SJSA1 (cell line): ENCODE data around the gene PSMD6. TPM values are rescaled to one million over a fixed set of nuclear protein-coding genes. Genes with fewer than 3 reads are reported as not detected.
A peak's percentile ranks its signal among the peaks of the same experiment; 100 is the strongest.

ENCODE experiments used
- DNase-seq, 2 experiments: peaks; one replicate each; pipeline ENCODE4 v3.0.0-alpha.2; 2015 to 2020; ENCODE audit warnings: low spot score in 2 of 2, low read depth in 1 of 2
- H3K27ac ChIP-seq: fragments of 250-450 bp; sonication (Bioruptor Pico); 2 replicates; pipeline ENCODE4 v1.5.1; 2020; ENCODE audit warnings: mild to moderate bottlenecking, moderate library complexity
- H3K27me3 ChIP-seq: fragments of 250-450 bp; sonication (Bioruptor Pico); replicated peaks from 2 replicates; pipeline ENCODE4 v1.5.1; 2020; ENCODE audit warnings: mild to moderate bottlenecking, moderate library complexity
- H3K36me3 ChIP-seq: fragments of 250-450 bp; sonication (Bioruptor Pico); 2 replicates; pipeline ENCODE4 v1.5.1; 2020; ENCODE audit warnings: mild to moderate bottlenecking
- H3K4me1 ChIP-seq: fragments of 250-450 bp; sonication (Bioruptor Pico); replicated peaks from 2 replicates; pipeline ENCODE4 v1.6.1; 2021; ENCODE audit warnings: mild to moderate bottlenecking
- H3K4me3 ChIP-seq: fragments of 250-450 bp; sonication (Bioruptor Pico); 2 replicates; pipeline ENCODE4 v1.5.1; 2020; ENCODE audit warnings: mild to moderate bottlenecking
- H3K9me3 ChIP-seq: fragments of 250-450 bp; sonication (Bioruptor Pico); replicated peaks from 2 replicates; pipeline ENCODE4 v1.5.1; 2020; ENCODE audit warnings: mild to moderate bottlenecking
- total RNA-seq: library from RNA; depleted of rRNA; stranded (reverse); fragments of >200 nt; shearing (Covaris generic); gene quantifications from 2 replicates; pipeline ENCODE4 v1.2.3, GENCODE V29; 2014

The PSMD6 gene
- total RNA-seq, 1 experiment from 2014 or later, result 135 TPM

DNA sequence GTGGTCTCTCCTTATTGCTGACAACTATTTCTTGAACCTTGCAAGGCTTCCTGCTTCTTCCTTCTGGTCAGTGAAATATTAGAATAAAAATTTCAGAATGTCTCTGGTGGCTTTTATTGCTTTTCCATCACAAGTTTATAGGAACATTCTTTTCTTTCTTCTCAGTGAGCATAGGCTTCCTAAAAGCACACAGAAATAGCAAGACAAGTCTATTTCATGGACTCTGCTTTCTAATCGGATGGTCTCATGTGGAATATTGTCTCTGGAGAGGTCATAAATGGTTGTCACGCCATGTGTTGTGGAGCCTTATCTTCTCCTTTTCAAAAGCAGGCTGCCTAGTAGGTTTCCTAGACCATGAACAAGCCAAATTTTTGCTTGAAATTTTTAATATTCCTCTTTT is 9.8 kb upstream of the PSMD6 start:
- Histone ChIP-seq H3K4me1 (peaks cover 15% of the 10 kb centered on the region), H3K27me3 (no peaks in the 10 kb centered on the region), H3K9me3 (peaks cover 6% of the 10 kb centered on the region; the same call in 1 of the 2 replicates), H3K27ac (no peak overlapping the region), H3K4me3 (no peak overlapping the region), H3K36me3 (no peaks in the 10 kb centered on the region)
- DNase-seq, result no peak

DNA sequence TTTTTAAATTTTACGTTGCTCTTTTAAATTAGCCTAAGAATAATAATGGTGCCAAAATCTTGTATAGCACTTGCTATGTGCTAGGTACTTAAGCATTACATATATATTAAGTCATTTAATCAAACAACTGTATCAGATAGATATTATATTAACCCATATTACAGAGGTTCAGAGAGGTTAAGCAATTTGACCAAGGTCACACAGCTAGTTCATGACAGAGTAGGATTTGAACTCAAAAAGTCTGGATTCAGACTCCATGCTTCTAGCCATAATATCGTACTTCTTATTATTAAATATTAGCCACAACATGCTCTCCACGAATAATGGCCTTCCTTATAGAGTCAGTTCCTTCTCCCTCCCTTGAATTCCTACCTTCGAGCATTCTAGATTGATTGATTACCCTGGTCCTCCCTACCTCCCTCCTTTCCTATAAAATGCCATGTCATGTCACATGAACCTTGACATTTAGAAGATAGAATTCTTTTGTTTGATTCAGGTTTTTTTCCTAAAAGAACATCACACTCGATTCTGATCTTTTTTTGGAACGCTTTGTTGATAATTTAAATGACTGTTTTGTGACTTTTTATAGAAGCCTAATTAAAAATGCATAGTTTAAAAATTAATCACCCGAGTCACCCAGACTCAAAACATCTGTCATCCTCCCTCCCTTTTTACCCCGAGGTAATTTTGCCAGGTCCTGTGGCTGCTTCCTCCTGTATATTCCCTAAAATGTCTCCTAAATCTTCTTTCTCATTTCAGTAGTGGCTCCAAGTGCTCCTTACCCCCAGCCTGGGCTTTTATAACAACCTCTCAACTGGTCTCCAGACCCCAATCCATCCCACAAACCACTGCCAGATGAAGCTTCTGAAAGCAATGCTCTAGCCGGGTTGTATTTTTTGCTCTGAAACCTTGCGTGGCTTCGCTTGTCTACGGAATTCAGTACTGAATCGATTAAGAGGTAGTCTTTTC is 8.5 kb upstream of the PSMD6 start:
- H3K9me3 ChIP-seq, result peaks cover 6% of the 10 kb centered on the region; the same call in 1 of the 2 replicates
- peaks cover 15% of the 10 kb centered on the region for H3K4me1 ChIP-seq
- no peak for DNase-seq
- H3K36me3 ChIP-seq, result no peaks in the 10 kb centered on the region
- H3K4me3 ChIP-seq, result no peak overlapping the region
- no peaks in the 10 kb centered on the region for H3K27me3 ChIP-seq
- H3K27ac ChIP-seq, result no peak overlapping the region

DNA sequence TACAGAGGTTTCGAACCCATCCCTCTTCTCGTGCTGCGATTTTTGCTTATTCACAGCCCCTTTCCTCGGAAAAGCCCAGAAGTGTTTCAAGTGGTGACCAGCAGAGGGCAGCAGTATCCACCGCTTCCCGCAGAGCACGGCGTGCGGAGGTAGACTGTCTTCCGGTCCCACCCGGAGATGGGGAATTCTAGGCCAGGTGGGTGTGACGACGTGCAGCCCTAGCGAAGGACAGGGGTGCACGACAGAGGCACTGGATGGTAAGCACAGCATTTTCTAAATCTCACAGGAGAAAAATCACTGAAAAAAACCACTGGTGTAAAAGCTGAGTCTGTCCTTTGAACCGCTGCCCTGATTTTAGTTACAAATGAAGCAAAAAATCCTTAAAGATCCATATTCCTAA is 7.4 kb upstream of the PSMD6 start:
- DNase-seq, result peak; percentile 67 to 69
- Histone ChIP-seq H3K36me3 (no peaks in the 10 kb centered on the region), H3K27me3 (no peaks in the 10 kb centered on the region), H3K4me3 (no peak overlapping the region), H3K9me3 (peaks cover 6% of the 10 kb centered on the region; the same call in 1 of the 2 replicates), H3K27ac (no peak overlapping the region; the same call in 1 of the 2 replicates), H3K4me1 (peaks cover 15% of the 10 kb centered on the region)

DNA sequence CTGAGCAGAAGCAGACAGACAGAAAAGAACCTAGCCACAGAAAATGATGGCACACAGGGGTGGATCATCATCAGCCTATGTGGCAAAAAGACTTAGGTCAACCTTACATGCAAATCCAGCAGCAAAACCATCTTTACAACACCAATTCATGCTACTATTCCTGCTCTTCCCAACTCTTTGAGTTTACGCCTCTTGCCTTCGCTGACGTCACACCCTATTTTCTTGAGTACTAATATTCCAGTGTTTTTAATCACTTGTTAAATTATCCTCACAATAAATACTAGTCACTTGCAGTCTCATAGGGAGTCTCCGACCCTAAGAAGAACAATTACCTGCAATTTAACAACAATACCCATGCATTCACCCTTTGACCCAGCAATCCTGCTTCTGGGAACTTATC is 6.0 kb upstream of the PSMD6 start:
- Histone ChIP-seq H3K36me3 (no peaks in the 10 kb centered on the region), H3K27ac (no peak overlapping the region), H3K4me1 (peaks cover 15% of the 10 kb centered on the region), H3K4me3 (no peak overlapping the region), H3K9me3 (peaks cover 3% of the 10 kb centered on the region; the same call in 1 of the 2 replicates), H3K27me3 (no peaks in the 10 kb centered on the region)
- DNase-seq, result no peak

DNA sequence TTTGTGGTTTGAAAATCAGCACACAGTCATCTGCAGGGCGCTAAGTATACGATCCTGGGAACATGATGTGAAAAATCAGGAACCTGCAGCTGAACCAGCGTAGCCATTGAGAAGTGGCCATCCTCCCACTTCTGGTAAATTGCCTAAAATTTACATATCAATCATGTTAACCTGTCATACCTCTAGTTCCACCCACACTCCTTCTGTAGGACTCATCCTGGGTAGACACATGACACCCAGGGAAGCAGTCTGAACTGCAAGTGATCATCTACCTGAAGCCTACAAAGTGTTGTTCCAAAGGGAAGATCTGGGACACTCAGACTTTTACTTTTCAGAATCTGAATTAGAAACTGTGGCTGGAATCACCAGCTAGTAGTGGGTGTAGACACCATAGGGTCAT is 5.5 kb upstream of the PSMD6 start:
- H3K27ac ChIP-seq, result no peak overlapping the region
- H3K36me3 ChIP-seq, result no peaks in the 10 kb centered on the region
- H3K27me3 ChIP-seq, result no peaks in the 10 kb centered on the region
- H3K9me3 ChIP-seq, result no peaks in the 10 kb centered on the region; the same call in 1 of the 2 replicates
- no peak overlapping the region for H3K4me3 ChIP-seq
- no peak for DNase-seq
- peaks cover 18% of the 10 kb centered on the region for H3K4me1 ChIP-seq

DNA sequence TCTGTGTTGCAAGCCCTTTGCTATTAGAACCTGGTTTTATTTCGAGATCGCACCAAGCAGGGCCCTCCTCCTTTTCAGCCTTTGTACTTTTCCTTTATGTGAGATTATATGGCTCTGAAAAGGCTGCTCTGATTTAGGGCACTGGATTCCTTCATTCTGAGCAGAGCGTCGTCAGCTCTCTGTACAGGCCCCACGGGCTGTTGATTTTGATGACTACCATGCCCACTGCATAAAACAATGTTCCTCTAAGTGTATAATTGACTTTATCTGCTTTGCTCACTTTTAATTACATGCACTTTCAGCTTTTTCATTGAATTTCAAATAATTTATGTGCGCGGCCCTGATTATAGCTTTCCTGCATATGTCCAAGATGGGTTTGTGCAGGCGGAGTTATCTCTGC is 4.4 kb upstream of the PSMD6 start:
- Histone ChIP-seq H3K27me3 (no peaks in the 10 kb centered on the region), H3K27ac (no peak overlapping the region), H3K4me3 (no peak overlapping the region), H3K9me3 (no peaks in the 10 kb centered on the region), H3K36me3 (peaks cover 6% of the 10 kb centered on the region; the same call in 1 of the 2 replicates), H3K4me1 (peaks cover 22% of the 10 kb centered on the region)
- no peak for DNase-seq

DNA sequence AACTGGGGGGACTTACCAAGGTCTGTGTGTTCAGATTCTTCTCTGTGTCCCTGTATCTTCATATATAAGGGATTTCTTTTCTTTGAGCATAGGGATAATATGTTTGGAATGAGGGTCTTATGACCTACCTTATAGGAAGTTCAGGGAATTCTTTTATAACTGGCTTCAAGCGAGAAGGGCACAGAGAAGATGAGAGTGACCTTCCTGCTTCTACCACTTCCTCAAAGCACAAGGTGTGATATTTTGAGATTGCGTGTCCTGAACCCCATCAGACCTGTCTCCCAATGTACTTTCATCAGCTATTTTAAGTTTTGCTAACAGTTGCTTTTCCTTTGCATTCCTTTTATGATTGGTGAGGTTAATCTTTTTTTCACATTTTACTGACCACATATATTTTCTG is 3.1 kb upstream of the PSMD6 start:
- DNase-seq, result no peak
- Histone ChIP-seq H3K36me3 (peaks cover 18% of the 10 kb centered on the region), H3K4me1 (peaks cover 13% of the 10 kb centered on the region), H3K27me3 (no peaks in the 10 kb centered on the region), H3K27ac (no peak overlapping the region), H3K4me3 (no peak overlapping the region), H3K9me3 (no peaks in the 10 kb centered on the region)

DNA sequence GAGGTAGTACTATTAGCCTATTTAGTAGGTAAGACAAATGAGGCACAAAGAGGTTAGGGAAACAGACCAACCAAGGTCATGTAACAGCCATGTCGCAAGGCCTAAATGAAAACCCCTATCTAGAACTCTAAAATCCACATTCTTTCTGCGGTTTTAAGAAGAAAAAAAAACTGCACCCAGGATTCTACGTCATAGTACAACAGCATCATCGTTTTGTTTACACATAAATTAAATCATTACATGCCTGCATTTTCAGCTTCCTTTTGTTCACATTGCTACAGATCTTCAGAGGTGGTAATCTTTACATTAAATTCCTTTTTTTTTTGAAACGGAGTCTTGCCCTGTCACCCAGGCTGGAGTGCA is 548 bp upstream of the PSMD6 start:
- peaks cover 43% of the 10 kb centered on the region for H3K36me3 ChIP-seq
- DNase-seq, result no peak
- H3K27me3 ChIP-seq, result no peaks in the 10 kb centered on the region
- H3K27ac ChIP-seq, result peak overlapping the region; percentile 68
- H3K4me1 ChIP-seq, result peaks cover 7% of the 10 kb centered on the region
- H3K9me3 ChIP-seq, result no peaks in the 10 kb centered on the region
- peak overlapping the region; percentile 83 for H3K4me3 ChIP-seq

DNA sequence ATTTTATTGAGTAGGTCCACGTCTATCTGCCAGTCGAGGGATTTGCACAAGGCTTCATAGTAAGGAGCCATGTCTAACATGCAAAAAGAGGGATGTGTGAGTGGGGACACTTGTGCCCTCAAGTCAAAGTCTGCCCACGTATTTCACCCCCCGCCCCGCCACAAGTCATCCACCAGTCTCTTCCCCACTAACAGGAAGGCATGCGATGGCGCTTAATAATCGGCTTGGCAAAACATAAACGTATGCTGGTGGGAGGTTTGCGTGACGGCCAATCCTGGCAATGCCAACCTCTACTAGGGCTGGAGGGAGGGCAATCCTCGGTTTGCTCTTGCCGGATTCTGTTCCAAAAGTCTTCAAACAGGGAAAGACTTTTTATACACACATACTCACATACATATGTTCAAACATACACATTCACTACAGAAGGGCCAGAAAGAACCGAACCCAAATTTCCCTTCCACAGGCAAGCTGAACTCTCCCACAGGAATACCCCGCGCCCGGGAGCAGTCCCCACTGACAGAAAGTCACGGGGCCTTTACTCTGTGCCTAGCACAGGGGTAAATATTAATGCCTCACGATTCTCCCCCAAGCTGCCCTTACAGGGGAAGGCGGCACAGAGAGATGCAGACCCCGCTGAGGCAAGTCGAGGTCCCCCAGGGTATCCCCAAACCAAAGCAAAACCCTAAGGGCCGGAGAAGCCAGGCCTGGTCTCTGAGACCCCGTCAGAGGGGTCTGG is 675 bp downstream of the PSMD6 start:
- H3K27ac ChIP-seq, result peak overlapping the region; percentile 68
- no peaks in the 10 kb centered on the region for H3K9me3 ChIP-seq
- DNase-seq, result no peak
- peak overlapping the region; percentile 83 for H3K4me3 ChIP-seq
- peaks cover 55% of the 10 kb centered on the region for H3K36me3 ChIP-seq
- no peaks in the 10 kb centered on the region for H3K27me3 ChIP-seq
- H3K4me1 ChIP-seq, result peaks cover 7% of the 10 kb centered on the region

DNA sequence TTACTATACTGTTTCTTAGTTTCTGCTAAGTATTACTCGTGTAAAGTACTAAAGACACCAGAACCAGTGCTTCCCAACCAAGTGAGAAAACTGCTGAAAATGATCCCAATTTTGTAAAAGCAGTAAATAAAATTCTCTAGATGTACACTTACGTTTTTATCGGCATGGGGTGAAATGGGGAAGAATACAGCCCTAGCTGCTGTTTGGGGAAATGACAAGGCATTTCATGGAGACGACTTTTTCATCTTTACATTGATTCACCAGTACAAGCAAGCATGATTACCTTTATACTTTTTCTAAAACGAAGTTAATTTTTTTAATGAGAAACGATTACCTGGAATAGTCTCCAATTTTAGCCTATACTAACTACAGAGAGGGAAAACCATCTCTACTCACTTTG is 1.4 kb downstream of the PSMD6 start:
- Histone ChIP-seq H3K4me3 (peak overlapping the region; percentile 83), H3K9me3 (no peaks in the 10 kb centered on the region), H3K27me3 (no peaks in the 10 kb centered on the region), H3K36me3 (peaks cover 62% of the 10 kb centered on the region), H3K4me1 (peaks cover 7% of the 10 kb centered on the region), H3K27ac (no peak overlapping the region)
- DNase-seq, result no peak

DNA sequence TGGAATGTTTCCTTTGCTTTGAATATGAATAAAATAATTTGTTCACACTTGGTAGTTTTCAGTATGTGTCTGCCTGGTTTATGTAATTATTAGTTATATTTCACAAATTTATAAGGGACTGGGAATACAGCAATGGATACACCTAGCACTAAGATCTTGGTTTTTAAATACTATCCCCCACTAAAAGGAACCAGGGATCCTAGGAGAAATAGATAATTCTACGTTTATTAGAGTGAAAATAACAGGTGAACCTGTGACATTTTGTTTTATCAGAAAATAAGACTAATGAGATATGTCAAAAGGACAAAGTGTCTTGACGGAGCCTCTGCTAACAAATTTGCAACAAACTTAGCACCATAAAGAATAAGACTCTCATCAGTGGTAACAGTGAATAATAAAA is 3.4 kb downstream of the PSMD6 start:
- Histone ChIP-seq H3K27me3 (no peaks in the 10 kb centered on the region), H3K36me3 (peaks cover 81% of the 10 kb centered on the region), H3K4me3 (no peak overlapping the region), H3K9me3 (no peaks in the 10 kb centered on the region), H3K4me1 (peaks cover 7% of the 10 kb centered on the region), H3K27ac (no peak overlapping the region)
- DNase-seq, result no peak

DNA sequence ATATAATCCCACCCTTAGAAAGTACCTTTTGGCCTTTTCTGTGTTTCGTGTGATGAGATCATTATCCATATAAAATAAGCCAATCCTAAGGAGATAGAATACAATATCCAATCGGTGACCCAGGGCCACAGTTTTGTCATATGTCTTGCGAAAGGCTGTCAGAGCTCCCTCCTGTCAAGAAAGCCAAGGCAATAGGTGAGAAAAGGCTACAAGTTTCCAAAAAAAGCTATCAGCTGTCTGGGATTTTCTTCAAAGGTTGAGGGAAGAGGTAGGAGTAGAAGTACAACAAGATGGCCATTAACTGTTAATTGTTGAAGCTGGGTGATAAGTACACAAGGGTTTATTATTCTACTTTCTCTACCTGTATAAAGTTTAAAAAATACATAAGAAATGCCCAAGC is 4.0 kb downstream of the PSMD6 start:
- Histone ChIP-seq H3K36me3 (peaks cover 87% of the 10 kb centered on the region), H3K27ac (no peak overlapping the region), H3K9me3 (no peaks in the 10 kb centered on the region), H3K27me3 (no peaks in the 10 kb centered on the region), H3K4me3 (no peak overlapping the region), H3K4me1 (peaks cover 7% of the 10 kb centered on the region)
- DNase-seq, result no peak

DNA sequence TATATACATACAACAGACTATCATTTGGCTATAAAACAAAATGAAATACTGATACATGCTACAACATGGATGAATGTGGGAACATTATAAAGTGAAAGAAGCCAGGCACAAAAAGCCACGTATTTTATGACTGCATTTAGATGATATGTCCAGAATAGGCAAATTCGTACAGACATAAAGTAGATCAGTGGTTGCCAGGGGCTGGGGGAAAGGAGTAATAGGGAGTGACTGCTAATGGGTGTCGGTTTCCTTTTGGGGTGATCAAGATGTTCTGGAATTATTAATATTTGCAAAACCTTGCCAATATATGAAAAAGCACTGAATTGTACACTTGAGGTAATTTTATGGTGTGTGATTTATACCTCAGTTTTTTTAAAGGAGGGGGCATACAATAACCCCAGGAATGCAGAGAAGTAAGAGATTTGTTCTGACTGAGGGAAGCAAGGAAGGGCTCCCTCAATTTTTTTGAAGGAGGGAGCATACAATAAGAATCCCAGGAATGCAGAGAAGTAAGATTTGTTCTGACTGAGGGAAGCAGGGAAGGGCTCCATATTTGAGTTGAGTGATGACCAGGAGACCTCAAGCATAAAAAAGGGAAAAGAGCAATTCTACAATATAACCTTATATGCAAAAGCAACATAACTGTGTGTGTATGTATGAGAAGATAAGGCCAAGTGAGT is 6.2 kb downstream of the PSMD6 start:
- no peak overlapping the region for H3K4me3 ChIP-seq
- H3K27ac ChIP-seq, result no peak overlapping the region
- H3K27me3 ChIP-seq, result no peaks in the 10 kb centered on the region
- no peaks in the 10 kb centered on the region for H3K4me1 ChIP-seq
- H3K36me3 ChIP-seq, result peaks cover 99% of the 10 kb centered on the region
- DNase-seq, result no peak
- H3K9me3 ChIP-seq, result no peaks in the 10 kb centered on the region
